NCI-H2107 (cell line): ENCODE results near the gene C3AR1.
A peak's percentile ranks its signal among the peaks of the same experiment; 100 is the strongest.
"Not testable (repeated sequence)": the region's sequence is repeated elsewhere in the genome, so short reads cannot be mapped to it uniquely, and the experiment has no call there.

Experiments
- DNase-seq: peaks from one replicate; lab custom pipeline; 2025; lab: John Stamatoyannopoulos, UW

Gene C3AR1

DNA sequence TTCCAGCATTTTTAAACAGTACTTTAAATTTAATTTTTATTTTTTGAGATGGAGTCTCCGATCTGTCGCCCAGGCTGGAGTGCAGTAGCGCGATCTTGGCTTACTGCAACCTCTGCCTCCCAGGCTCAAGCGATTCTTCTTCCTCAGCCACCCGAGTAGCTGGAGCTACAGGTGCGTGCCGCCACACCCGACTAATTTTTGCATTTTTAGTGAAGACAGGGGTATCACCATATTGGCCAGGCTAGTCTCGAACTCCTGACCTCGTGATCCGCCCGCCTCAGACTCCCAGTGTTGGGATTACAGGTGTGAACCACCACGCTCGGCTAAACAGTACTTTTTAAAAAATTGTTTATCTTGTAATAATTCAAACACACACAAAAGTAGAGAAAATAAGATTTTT is 37.9 kb downstream of the C3AR1 start:
- DNase-seq = no peak

GRCh38 chr12:8027856-8028255 is 38.3 kb downstream of the C3AR1 start:
- no peak for DNase-seq

GRCh38 chr12:8026291-8026900 is 39.8 kb downstream of the C3AR1 start:
- peak; percentile 91 for DNase-seq

DNA sequence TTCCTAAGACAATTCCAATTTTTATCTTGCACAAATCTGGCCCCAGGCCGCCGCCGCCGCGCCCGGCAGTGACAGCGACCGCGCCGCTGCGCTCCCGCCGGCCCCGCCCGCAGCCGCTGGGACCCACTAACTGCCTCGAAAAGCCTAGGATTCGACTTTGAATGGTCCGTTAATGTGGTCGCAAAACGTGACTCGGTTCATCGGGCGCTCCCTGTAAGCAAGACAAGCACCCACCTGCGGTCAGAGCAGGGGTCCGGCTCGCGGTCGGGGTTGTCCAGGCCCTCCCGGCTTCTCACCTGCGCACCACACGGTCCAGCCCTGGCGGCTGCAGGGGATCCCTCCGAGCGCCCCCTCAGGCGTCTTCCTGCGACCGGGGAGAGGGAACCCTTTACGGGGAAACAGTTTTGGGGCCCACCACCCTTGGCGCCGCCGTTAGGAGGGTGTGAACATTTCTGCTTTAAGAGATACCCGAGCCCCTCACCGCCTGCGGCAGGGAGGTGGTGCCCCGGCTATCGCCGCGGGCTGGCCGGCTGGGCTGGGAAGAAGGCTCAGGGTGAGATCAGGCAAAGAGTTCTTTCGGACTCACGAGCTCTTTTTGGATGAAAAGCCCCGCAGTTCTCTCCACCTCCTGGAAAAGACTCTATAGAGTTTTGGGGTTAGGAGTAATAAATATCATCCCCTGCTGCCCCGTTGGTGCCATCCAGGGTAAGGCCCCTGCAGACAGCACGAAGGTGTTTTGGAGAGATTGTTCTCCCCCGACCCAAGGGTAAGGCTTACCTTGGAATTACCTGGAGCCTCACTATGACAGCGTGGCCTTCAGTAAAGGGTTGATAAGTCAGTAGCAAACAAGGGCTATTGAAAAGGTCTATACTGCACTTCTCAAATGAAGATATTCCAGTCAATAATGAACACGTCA is 47.2 kb downstream of the C3AR1 start:
- DNase-seq = no peak

DNA sequence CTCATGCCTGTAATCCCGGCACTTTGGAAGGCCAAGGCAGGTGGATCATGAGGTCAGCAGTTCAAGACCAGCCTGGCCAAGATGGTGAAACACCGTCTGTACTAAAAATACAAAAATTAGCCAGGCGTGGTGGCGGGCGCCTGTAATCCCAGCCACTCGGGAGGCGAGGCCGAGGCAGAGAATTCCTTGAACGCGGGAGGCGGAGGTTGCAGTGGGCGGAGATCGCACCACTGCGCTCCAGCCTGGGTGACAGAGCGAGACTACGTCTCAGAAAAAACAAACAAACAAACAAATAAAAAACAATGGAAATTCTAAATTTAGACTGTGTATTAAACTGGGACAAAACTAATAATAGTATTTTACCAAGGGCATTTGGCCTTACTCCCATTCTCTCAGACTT is 47.9 kb downstream of the C3AR1 start:
- not testable (repeated sequence) for DNase-seq

- no peak for DNase-seq
Measured at GRCh38 chr12:8014836-8015235, 51.3 kb downstream of the C3AR1 start.

GRCh38 chr12:8012651-8013309 is 53.4 kb downstream of the C3AR1 start:
- DNase-seq = no peak

DNA sequence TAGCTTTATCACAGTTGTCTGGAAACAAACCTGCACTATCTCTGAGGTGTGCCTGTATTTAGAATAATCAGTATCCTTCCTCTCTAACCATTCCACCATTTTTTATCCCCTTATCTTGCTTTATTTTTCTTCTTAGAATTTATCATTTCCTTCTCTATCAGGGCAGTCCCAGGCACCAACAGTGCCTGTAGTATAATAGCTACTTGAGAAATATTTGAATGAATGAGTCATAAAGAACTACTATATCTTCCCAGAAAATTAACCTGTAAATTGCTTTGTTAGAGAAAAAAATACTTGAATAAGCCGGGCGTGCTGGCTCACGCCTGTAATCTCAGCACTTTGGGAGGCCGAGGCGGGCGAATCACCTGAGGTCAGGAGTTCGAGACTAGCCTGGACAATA is 54.8 kb downstream of the C3AR1 start:
- no peak for DNase-seq
